LNCaP clone FGC (cell line): Measurements from ENCODE around the gene PNPLA2.

Source experiments
- DNase-seq: peaks from one replicate; pipeline ENCODE4 v3.0.0-alpha.2; 2011; ENCODE audit warnings: low read depth
- H3K4me3 ChIP-seq: 2 replicates; pipeline ENCODE4 v1.5.1; 2011; ENCODE audit warnings: mild to moderate bottlenecking, low read depth, low read length, control low read depth
- TF ChIP-seq, protein P1 (sequence below): IDR thresholded peaks from 2 replicates; pipeline ENCODE4 v1.5.1; 2012; ENCODE audit warnings: mild to moderate bottlenecking; ENCODE audit not compliant: control insufficient read depth, insufficient read depth; ENCODE audit errors: extremely low read depth

Gene PNPLA2

DNA sequence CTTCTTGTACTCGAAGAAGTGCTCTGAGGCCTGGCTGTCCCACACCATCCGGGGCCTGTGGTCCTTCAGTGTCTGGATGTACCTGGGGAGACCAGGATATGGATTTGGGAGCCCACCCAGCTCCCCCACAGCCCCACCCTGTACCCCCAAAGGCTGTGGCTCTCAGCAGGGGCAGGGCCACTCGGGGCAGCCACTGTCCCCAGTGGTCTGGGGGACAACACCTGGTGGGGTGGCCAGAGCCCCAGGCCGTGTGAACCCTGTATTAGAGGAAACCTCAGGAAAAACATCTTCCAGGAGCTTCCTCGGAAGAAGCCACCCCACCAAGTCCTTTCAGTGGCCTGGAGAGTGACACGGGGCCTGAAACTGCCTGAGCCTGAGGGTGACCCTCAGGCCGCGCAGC, 51.7 kb downstream of the PNPLA2 start:
- H3K4me3 ChIP-seq = no peak overlapping the region
- TF ChIP-seq, protein P1, sequence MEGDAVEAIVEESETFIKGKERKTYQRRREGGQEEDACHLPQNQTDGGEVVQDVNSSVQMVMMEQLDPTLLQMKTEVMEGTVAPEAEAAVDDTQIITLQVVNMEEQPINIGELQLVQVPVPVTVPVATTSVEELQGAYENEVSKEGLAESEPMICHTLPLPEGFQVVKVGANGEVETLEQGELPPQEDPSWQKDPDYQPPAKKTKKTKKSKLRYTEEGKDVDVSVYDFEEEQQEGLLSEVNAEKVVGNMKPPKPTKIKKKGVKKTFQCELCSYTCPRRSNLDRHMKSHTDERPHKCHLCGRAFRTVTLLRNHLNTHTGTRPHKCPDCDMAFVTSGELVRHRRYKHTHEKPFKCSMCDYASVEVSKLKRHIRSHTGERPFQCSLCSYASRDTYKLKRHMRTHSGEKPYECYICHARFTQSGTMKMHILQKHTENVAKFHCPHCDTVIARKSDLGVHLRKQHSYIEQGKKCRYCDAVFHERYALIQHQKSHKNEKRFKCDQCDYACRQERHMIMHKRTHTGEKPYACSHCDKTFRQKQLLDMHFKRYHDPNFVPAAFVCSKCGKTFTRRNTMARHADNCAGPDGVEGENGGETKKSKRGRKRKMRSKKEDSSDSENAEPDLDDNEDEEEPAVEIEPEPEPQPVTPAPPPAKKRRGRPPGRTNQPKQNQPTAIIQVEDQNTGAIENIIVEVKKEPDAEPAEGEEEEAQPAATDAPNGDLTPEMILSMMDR = no peak
- DNase-seq = no peak

DNA sequence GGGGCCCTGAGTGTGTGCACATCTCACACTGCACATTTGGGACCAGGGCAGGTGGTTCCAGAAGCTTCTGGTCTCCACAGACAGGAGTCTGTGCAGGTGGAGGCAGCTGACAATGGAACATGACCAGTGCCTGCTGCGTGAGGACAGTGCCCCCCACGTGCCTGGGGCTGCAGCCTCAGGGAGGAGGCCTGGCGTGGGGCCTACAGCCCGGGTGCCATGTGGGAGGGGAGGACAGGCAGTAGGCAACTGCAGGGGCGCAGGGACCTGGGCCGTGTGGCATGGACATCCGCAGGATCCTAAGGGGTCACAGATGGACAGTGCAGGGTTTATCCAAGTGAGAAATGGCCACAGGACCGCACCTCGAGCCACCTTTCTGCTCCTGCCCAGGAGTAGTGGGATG, 52.8 kb downstream of the PNPLA2 start:
- DNase-seq = no peak
- no peak overlapping the region for H3K4me3 ChIP-seq
- TF ChIP-seq, protein P1 = no peak

DNA sequence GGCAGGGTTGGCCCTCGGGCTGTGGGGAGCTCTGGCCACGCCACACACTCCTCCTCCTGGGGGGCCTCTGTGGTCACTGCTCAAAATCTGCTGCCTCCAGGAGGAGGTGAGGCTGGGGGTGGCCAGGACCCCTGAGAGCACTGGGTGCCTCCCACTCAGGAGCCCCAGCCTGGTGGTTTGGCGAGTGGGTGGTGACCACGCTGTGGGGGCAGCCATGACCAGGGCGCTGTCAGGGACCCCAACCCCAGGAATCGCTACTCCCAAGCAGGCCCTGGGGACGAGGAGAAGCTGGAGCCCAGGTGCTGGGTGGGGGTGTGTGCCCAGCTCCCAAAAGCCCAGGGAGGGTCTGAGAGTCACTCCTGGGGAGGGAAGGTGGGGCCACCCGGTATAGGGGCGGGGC, 54.1 kb downstream of the PNPLA2 start:
- no peak for DNase-seq
- no peak overlapping the region for H3K4me3 ChIP-seq
- TF ChIP-seq, protein P1 = no peak

DNA sequence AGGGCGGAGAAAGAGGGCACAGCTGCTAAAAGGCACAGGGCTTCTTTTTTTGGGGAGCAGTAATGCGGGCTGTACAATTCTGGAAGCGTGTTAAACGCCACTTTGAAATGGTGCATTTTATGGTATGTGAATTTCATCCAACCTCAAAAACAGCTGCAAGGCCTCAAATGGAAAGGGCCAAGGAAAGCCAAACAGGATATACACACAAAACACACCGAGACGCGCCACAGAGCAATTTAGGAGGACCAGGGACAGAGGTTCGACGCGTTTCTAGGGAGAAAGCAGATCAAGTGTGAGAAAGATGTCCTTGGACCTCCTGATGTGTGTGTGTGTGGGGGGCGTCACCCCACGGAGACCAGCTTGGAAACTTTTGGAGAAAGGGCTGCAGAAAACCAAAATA, 55.0 kb downstream of the PNPLA2 start:
- TF ChIP-seq, protein P1 = no peak
- no peak overlapping the region for H3K4me3 ChIP-seq
- no peak for DNase-seq
